ENCODE results near the gene MRPL52.

Gene MRPL52

DNA sequence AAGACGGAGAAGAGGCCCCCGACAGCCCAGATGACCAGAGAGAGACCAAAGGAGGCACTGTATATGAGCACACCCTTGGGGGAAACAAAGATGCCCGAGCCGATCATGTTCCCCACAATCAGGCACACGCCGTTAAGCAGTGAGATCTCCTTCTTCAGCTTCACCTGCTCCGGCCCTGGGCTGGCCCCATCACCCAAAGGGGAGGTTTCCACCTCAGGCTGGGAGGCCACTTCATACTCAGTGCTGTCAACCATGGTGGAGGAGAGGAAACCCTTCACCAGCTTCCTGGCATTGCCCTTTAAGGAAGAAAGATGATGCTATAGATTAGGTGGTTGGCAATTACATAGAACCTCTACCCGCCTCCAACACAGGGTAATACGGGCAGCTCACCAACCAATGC, 16.5 kb upstream of the MRPL52 start:
- TF ChIP-seq, protein P1, sequence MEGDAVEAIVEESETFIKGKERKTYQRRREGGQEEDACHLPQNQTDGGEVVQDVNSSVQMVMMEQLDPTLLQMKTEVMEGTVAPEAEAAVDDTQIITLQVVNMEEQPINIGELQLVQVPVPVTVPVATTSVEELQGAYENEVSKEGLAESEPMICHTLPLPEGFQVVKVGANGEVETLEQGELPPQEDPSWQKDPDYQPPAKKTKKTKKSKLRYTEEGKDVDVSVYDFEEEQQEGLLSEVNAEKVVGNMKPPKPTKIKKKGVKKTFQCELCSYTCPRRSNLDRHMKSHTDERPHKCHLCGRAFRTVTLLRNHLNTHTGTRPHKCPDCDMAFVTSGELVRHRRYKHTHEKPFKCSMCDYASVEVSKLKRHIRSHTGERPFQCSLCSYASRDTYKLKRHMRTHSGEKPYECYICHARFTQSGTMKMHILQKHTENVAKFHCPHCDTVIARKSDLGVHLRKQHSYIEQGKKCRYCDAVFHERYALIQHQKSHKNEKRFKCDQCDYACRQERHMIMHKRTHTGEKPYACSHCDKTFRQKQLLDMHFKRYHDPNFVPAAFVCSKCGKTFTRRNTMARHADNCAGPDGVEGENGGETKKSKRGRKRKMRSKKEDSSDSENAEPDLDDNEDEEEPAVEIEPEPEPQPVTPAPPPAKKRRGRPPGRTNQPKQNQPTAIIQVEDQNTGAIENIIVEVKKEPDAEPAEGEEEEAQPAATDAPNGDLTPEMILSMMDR (IDR thresholded peaks at IDR 0.05; ENCODE audit: extremely low read depth, missing control alignments) = no peak
- DNase-seq (ENCODE audit: low spot score) = no peak

DNA sequence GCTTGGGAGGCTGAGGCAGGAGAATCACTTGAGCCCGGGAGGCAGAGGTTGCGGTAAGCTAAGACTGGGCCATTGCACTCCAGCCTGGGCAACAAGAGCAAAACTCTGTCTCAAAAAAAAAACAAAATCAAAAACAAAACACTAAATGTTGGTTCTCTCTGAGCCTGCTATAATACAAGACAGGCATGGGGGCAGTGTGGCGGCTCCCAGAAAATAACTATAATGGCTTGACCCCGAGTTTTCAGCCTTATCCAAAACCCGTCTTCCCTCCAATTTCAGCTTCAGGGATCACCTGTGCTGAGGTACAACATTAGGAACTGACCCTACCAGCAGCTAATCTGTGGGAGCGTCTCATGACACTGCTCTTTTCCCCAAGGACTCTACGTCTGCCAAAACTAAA, 15.3 kb upstream of the MRPL52 start:
- TF ChIP-seq, protein P1 (IDR thresholded peaks at IDR 0.05; ENCODE audit: extremely low read depth, missing control alignments) = no peak

DNA sequence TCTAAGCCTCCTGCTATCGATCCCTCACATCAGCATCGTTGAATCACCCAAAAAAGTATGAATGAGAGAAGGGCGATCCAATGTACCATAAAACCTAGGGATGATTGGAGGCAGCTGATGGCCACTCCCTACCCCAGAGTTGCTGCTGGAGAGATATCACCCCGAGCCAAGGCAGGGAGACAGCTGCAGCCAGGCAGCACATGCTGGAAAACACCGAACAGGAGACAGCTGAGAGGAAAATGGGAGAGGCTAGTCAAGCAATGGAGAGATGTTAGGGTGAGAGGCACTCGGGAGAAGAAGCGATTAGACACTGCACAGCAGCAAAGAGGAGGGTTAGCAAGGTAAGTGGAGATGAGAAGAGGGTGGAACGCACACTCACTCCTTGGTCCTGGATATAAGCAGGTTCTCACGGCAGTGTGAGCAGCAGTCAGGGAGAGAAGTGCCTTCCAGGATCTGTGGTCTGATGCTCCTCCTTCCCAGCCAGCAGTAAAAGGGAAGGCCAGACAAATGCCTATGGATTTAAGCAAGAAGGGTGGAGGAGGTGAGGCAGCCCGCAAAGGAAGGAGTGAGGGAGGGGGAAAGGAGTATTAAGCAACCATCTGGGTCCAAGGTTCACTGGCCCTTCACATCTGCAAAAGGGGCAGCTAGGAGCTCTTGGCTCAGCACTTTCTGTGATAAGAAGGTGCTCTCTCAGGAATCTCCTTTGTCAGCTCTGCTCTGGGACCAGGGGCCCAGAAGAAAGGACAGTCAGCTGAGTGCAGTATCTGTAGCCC, 14.6 kb upstream of the MRPL52 start, which contains the start of gene SLC7A7:
Gene SLC7A7 (minus strand): TSS at position 495 of the 773 bp plus-strand sequence. CDS start 2,037 bp downstream, outside the sequence.
- TF ChIP-seq, protein P1 (IDR thresholded peaks at IDR 0.05; ENCODE audit: extremely low read depth, missing control alignments) = no peak
- DNase-seq (ENCODE audit: low spot score) = no peak

More for the DNA sequence above, 15.3 kb upstream of the MRPL52 start:
- DNase-seq (ENCODE audit: low spot score) = no peak

DNA sequence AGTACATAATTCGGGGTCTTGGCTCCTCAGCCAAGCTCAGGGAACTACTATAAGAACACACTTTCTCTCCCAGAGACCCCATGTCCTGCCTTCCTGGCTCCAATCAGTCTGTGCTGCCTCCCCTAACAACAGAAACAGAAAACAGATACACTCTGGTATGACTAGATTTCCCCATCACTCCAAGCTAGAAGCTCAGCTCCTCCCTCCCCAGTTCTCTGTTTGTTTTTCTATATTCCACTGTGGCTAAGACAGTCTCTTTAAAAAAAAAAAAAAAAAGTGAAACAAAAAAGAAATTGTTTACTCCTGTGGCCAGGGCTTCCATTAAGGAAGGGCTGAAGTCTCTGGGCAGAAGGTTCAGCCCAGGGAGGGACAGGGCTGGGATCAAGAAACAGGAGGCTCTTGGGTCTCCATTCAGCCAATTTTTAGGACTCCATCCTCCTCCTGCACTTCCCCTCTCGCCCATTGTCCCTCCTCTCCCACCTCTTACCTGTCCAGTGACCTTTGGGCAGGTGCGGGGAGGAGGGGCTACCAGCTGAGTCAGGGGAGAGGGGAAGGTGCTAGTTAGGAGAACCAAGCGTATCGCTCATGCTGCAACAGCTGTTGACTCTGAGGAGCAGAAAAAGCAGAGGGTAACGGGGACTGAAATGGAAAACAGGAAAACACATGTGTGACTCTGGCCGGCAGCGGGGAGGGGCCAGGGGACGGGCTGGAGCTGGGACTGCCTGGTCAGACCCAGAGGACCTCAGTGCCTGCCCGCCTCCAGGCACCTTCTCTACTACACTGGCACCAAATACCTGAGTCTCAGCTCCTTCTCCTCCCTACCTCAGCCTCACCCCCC, 10.3 kb upstream of the MRPL52 start:
- DNase-seq (ENCODE audit: low spot score) = peak; percentile 34
- TF ChIP-seq, protein P1 (IDR thresholded peaks at IDR 0.05; ENCODE audit: extremely low read depth, missing control alignments) = no peak

DNA sequence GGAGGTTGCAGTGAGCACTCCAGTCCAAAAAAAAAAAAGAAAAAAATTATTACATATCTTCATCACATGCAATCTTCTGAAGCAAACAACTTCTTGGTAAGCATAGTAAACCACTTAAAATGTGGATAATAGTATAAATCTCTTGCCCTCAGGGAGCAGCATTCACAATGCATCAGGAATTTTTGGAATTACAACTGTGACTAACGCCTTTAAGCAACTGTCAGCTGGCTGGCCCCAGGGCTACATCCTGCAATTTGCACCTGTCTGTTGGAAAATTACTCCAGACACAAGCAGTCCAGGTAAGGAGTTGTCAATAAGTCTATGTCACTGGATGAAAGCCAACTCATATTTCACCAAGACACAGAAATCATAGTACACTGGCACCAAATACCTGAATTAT, 9.0 kb upstream of the MRPL52 start:
- TF ChIP-seq, protein P1 (IDR thresholded peaks at IDR 0.05; ENCODE audit: extremely low read depth, missing control alignments) = no peak
- DNase-seq (ENCODE audit: low spot score) = no peak

DNA sequence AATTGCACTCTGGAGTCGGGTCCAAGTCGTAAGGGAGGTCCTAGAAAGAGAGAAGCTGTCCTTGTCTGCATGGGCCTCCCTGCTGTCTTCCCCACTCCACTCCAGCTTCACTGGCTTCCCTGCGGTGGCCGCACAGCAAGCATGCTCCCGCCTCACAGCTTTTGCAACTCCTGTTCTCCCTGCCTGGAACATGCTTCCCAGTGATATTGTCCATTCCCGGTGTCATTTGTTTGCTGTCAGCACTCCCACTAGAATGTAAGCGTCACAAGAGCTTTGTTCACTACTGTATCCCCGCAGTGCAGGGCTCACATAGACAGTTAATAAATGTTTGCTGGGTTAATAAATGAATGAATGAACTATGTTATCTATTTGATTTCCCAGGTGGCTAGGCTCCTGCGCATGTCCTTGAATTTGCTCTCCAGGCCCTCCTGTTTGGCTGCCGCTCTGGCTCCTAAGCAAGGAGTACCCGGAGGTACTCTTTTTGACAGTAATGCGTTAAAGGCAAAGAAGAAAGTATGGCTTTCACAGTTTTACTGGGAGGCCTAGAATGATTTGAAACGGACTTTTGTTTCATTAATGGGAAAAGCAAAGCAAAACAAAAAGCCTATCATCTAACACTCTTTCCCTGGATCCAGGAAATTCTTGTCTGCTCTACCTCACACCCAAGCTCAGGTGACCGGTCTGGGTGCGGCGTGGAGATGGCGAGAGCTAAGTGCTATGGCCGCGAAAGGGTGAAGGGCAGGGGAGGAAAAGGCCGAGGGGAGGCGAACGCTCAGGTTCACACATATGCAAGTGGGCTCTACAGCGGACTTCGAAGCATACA, 8.3 kb upstream of the MRPL52 start:
- TF ChIP-seq, protein P1 (IDR thresholded peaks at IDR 0.05; ENCODE audit: extremely low read depth, missing control alignments) = no peak
- DNase-seq (ENCODE audit: low spot score) = no peak

Measured in GM20000 (cell line).